ENCODE results near the gene MR1.

Gene MR1

GRCh38 chr1:181062836-181063428, 29.1 kb downstream of the MR1 start:
- Histone ChIP-seq H3K9ac (no peak overlapping the region), H3K36me3 (ENCODE audit: insufficient read depth) (no peaks in the 10 kb centered on the region), H3K27ac (no peak overlapping the region), H3K4me3 (IDR thresholded peaks at IDR 0.05; ENCODE audit: insufficient read depth, low read depth, low read length) (no peak overlapping the region), H3K4me2 (no peak overlapping the region), H4K20me1 (ENCODE audit: insufficient read depth) (no peaks in the 10 kb centered on the region), H3K4me1 (ENCODE audit: low read depth, poor library complexity, severe bottlenecking) (peaks cover 3% of the 10 kb centered on the region), H2AFZ (ENCODE audit: low read depth) (no peak overlapping the region), H3K79me2 (ENCODE audit: insufficient read depth, low read depth) (no peaks in the 10 kb centered on the region), H3K27me3 (ENCODE audit: insufficient read depth, low read depth) (no peaks in the 10 kb centered on the region)
- TF ChIP-seq CTCF (conservative IDR thresholded peaks at IDR 0.05; ENCODE audit: low read depth, low read length): no peak

GRCh38 chr1:181064011-181064623, 30.3 kb downstream of the MR1 start:
- no peaks in the 10 kb centered on the region for H3K79me2 ChIP-seq (ENCODE audit: insufficient read depth, low read depth)
- H3K27me3 ChIP-seq (ENCODE audit: insufficient read depth, low read depth): no peaks in the 10 kb centered on the region
- no peaks in the 10 kb centered on the region for H3K36me3 ChIP-seq (ENCODE audit: insufficient read depth)
- TF ChIP-seq CTCF (conservative IDR thresholded peaks at IDR 0.05; ENCODE audit: low read depth, low read length): no peak
- H3K4me2 ChIP-seq: no peak overlapping the region
- H2AFZ ChIP-seq (ENCODE audit: low read depth): no peak overlapping the region
- no peak overlapping the region for H3K27ac ChIP-seq
- peaks cover 3% of the 10 kb centered on the region for H3K4me1 ChIP-seq (ENCODE audit: low read depth, poor library complexity, severe bottlenecking)
- no peak overlapping the region for H3K4me3 ChIP-seq (IDR thresholded peaks at IDR 0.05; ENCODE audit: insufficient read depth, low read depth, low read length)
- H4K20me1 ChIP-seq (ENCODE audit: insufficient read depth): no peaks in the 10 kb centered on the region
- no peak overlapping the region for H3K9ac ChIP-seq

GRCh38 chr1:181064702-181065101, 30.9 kb downstream of the MR1 start:
- H3K27me3 ChIP-seq (ENCODE audit: insufficient read depth, low read depth): no peaks in the 10 kb centered on the region
- H3K9ac ChIP-seq: no peak overlapping the region
- peaks cover 3% of the 10 kb centered on the region for H3K4me1 ChIP-seq (ENCODE audit: low read depth, poor library complexity, severe bottlenecking)
- no peaks in the 10 kb centered on the region for H4K20me1 ChIP-seq (ENCODE audit: insufficient read depth)
- H2AFZ ChIP-seq (ENCODE audit: low read depth): no peak overlapping the region
- H3K27ac ChIP-seq: no peak overlapping the region
- H3K4me3 ChIP-seq (IDR thresholded peaks at IDR 0.05; ENCODE audit: insufficient read depth, low read depth, low read length): no peak overlapping the region
- no peak overlapping the region for H3K4me2 ChIP-seq
- TF ChIP-seq CTCF (conservative IDR thresholded peaks at IDR 0.05; ENCODE audit: low read depth, low read length): no peak
- no peaks in the 10 kb centered on the region for H3K79me2 ChIP-seq (ENCODE audit: insufficient read depth, low read depth)
- no peaks in the 10 kb centered on the region for H3K36me3 ChIP-seq (ENCODE audit: insufficient read depth)

- Histone ChIP-seq H3K27ac (no peak overlapping the region), H3K36me3 (ENCODE audit: insufficient read depth) (no peaks in the 10 kb centered on the region), H2AFZ (ENCODE audit: low read depth) (no peak overlapping the region), H3K27me3 (ENCODE audit: insufficient read depth, low read depth) (no peaks in the 10 kb centered on the region), H3K4me1 (ENCODE audit: low read depth, poor library complexity, severe bottlenecking) (no peaks in the 10 kb centered on the region), H3K9ac (no peak overlapping the region), H4K20me1 (ENCODE audit: insufficient read depth) (no peaks in the 10 kb centered on the region), H3K4me2 (no peak overlapping the region), H3K4me3 (IDR thresholded peaks at IDR 0.05; ENCODE audit: insufficient read depth, low read depth, low read length) (no peak overlapping the region), H3K79me2 (ENCODE audit: insufficient read depth, low read depth) (no peaks in the 10 kb centered on the region)
- no peak for TF ChIP-seq CTCF (conservative IDR thresholded peaks at IDR 0.05; ENCODE audit: low read depth, low read length)
Observed at GRCh38 chr1:181073638-181074037, 39.9 kb downstream of the MR1 start.
